ENCODE measurements around the gene ANKRD30A. TPM values are rescaled to one million over a fixed set of nuclear protein-coding genes. Genes with fewer than 3 reads are reported as not detected.
"Not testable (repeated sequence)": the region's sequence is repeated elsewhere in the genome, so short reads cannot be mapped to it uniquely, and the experiment has no call there.

ANKRD30A gene
- total RNA-seq, 1 donor from 2014 or later = not detected

DNA sequence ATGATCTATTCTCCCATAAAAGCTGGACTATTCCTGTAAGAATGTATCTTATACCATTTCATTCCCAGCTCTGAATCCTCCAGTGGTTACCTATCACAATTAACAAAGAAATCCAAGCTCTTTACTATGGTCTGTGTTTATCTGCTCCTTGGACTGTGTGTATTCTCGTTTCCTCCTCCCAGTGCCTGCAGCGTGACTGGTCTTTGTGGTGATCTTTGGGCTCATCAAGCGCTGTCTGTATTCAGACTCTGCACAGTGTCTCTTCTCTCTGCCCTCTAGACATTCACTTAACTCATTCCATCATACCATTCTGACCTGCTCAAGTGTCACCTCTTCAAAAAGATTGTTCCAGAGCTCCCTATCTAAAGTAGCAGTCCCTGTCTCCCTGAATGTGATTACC is 130.4 kb downstream of the ANKRD30A start:
- DNase-seq (ENCODE audit: low spot score) = not testable (repeated sequence)

DNA sequence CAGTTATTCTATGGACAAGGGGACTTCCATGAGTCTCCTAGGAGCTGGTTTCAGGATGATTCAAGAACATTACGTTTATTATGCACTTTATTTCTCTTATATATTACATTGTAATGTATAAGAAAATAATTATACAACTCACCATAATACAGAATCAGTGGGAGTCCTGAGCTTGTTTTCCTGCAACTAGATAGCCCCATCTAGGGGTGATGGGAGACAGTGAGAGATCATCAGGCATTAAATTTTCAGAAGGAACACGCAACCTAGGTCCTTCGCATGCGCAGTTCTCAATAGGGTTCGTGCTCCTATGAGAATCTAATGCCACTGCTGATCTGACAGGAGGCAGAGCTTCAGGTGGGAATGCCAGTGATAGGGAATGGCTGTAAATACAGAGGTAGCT is 137.9 kb downstream of the ANKRD30A start:
- no peak for DNase-seq (ENCODE audit: low spot score)

DNA sequence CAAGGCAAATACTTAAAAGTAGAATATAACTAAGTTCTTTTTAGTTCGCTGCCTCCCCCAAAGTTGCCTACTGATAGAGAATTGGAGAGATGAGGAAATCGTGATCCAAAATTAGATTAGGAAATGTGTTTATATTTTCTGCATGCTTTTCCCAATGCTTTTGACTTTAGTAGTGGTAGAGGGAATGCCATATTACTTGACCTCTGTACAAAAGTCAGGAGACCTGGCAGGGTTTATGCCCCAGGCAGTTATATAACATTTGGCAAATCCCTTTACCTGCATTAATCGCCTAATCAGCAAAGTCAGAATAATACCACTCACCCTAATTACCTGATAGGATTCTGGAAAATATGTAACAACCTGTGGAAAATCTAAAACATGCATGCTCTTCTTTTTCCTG is 142.9 kb downstream of the ANKRD30A start:
- no peak for DNase-seq (ENCODE audit: low spot score)

GRCh38 chr10:37269554-37270256 is 144.3 kb downstream of the ANKRD30A start:
- DNase-seq (ENCODE audit: low spot score) = no peak

GRCh38 chr10:37275216-37275777 is 149.9 kb downstream of the ANKRD30A start:
- no peak for DNase-seq (ENCODE audit: low spot score)

DNA sequence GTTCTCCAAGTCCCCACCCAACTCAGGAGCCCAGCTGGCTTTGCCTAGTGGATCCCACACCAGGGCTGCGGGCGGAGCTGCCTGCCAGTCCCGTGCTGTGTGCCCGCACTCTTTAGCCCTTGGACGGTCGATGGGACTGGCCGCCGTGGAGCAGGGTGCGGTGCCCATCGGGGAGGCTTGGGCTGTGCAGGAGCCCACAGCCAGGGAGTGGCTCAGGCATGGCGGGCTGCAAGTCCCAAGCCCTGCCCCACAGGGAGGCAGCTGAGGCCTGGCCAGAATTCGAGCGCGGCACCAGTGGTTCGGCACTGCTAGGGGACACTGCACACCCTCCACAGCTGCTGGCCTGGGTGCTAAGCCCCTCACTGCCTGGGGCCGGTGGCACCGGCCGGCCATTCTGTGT is 159.7 kb downstream of the ANKRD30A start:
- DNase-seq (ENCODE audit: low spot score) = no peak

DNA sequence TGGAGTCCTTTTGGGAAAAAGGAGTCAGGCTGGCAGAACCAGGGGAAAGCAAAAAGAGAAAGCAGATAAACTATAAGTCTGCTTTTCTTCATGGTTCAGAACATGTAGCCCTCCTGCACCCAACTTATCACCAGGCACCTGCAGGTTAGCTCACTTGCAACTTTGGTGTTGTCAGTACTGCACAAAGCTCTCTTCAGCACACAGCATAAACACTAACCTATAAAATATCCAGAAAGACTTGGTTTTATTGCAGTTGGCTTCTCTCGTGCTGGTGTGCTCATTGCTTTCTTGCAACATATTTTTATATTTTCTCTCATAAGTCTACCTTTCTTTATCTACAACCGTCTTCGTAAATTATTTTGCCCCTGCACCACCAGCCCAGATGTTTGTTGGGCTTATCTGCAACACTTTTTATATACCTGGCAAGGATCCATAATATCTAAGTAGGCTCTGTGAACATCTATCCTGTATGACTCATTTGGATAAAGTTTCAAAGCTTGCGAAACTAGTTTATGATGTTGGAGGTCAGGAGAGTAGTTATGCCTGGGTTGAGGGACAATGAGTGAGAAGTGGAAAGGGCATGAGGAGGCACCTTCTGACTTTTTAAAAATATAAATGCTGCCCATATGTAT is 164.6 kb downstream of the ANKRD30A start:
- no peak for DNase-seq (ENCODE audit: low spot score)

GRCh38 chr10:37301271-37301670 is 175.9 kb downstream of the ANKRD30A start:
- DNase-seq (ENCODE audit: low spot score) = no peak

DNA sequence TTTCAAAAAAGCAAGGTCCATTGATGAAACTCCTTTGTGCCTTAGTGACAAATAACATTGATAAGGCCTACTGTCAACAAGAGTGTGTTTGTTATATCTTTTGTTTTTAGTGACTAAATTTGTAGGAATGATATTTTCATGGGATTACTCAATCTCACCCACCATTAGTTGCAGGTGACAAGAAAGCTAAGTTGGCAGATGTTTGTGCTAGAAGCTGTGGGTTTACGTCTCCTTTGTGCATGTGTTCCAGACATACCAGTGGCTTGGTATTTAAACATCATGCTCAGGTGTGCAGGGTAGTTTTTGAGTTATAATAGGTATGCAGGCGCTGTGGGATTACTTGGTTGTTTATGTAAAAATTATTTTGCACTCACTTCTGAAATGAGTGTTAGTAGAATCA is 178.6 kb downstream of the ANKRD30A start:
- no peak for DNase-seq (ENCODE audit: low spot score)

DNA sequence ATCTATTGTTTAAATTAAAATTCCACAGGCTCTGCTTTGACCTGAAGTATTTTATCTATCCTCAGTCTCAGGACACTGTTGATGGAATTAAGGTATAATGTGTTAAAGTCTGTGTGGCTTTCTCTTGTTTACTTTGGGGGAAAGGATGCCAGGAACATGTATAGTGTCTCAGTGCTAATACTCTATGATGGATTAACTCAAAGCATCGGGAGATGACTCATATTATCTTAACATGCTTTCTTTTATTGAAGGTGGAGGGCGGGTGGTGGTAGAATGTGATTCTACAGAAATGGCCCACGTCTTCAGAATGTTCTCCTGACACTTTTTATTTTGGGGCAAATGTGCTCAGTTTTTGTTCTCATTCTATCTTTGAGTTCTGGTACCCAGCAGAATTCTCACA is 189.0 kb downstream of the ANKRD30A start:
- DNase-seq (ENCODE audit: low spot score) = no peak

DNA sequence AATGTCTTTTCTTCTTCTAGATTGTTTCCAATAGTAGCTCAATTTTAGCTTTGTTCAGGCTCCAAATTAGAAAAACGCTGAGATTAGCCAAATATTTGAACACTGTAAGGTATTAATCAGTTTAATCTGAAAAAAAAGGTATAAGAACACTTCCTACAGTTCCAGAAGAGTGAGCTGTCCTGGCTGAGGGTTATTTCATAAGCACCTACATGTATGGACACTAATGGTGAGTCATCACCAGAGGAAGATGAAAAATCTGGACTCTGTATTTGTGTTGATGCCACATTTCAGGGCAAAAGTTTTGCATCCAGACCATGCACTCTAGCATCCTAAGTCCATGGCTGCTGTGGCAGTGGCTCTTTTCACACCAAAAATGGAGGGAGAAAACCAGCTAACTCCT is 189.5 kb downstream of the ANKRD30A start:
- DNase-seq (ENCODE audit: low spot score) = no peak

GRCh38 chr10:37344413-37344812 is 219.0 kb downstream of the ANKRD30A start:
- DNase-seq (ENCODE audit: low spot score) = no peak

DNA sequence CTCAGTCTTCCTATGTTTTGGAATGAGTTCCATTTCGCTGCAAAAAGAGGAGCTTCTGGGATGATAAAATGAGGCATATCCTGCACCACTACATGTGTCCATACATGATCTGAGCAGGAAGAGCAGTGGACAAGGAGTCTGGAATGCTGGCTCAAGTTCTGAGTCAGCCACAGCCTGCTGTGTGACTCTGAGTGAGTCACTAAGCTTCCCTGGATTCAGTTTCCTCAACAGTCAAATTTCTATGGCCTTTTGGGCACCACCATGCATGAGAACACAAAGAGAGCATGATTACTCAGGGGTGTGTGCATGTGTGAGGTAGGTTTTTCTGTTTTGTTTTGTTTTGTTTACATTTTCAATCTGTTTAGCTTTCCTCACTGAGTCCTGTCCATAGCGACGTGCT is 254.6 kb downstream of the ANKRD30A start:
- DNase-seq (ENCODE audit: low spot score) = no peak

GRCh38 chr10:37381271-37381670 is 255.9 kb downstream of the ANKRD30A start:
- no peak for DNase-seq (ENCODE audit: low spot score)

DNA sequence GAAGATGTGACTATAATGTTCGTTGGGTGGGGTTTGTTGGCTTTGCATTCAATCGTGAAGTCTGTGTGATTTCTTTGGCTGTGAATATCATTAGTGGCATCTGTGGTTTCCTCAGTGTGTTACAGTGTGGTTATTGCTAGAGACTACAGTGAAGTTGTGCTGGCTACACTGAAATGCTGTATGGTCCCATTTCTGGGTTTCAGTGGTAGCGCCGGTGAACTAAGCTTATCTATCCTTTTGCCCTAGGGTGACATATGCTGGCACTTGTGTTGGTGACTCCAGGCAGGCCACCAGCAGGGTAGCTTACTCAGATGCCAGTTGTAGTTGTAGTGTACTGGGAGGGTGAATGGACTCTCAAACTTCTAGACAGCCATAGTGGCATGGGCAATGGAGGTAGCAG is 259.5 kb downstream of the ANKRD30A start:
- DNase-seq (ENCODE audit: low spot score) = no peak

GRCh38 chr10:37390926-37391325 is 265.5 kb downstream of the ANKRD30A start:
- DNase-seq (ENCODE audit: low spot score) = no peak

- DNase-seq (ENCODE audit: low spot score) = not testable (repeated sequence)
Observed at GRCh38 chr10:37400774-37401173, 275.4 kb downstream of the ANKRD30A start.

DNA sequence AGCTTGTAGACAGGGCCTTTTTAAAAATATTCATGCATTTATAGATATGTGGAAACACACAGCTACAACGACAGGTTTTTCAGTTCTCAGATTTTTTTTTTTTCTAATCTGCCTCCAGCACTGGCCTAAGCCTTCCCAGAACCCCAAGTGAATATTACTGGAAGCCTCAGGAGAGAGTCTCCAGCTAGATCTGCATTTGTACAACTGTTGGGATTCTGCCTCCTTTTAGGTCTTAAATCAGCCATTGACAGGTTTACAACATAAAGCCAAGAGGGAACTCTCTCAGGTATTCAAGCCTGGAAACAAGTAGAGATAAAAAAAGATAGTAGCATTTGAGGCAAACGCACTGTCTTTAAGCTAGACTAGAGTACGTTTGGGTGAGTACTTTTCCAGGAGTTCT is 275.8 kb downstream of the ANKRD30A start:
- no peak for DNase-seq (ENCODE audit: low spot score)

GRCh38 chr10:37403776-37404175 is 278.4 kb downstream of the ANKRD30A start:
- DNase-seq (ENCODE audit: low spot score) = no peak
